HepG2 (cell line): Measurements from ENCODE around the gene LYZ. TPM values are rescaled to one million over a fixed set of nuclear protein-coding genes. Genes with fewer than 3 reads are reported as not detected.

Source experiments
- ARID2 ChIP-seq: sonication (generic); formaldehyde crosslinking; IDR thresholded peaks from 2 replicates; pipeline ENCODE4 v1.8.1; 2022; ENCODE audit warnings: mild to moderate bottlenecking, missing genetic modification reagents, borderline replicate concordance
- EZH2 ChIP-seq: conservative IDR thresholded peaks from 2 replicates; pipeline ENCODE4 v1.6.1; 2012; ENCODE audit warnings: mild to moderate bottlenecking, low read depth, low read length, moderate library complexity
- FOXJ3 ChIP-seq: sonication (generic); formaldehyde crosslinking; IDR thresholded peaks from 2 replicates; pipeline ENCODE4 v1.4.0; 2020; ENCODE audit warnings: missing genetic modification reagents, mild to moderate bottlenecking, borderline replicate concordance
- GPN1 ChIP-seq: sonication (generic); formaldehyde crosslinking; IDR thresholded peaks from 2 replicates; pipeline ENCODE4 v1.5.1; 2020; ENCODE audit warnings: missing genetic modification reagents, borderline replicate concordance
- KAT7 ChIP-seq: IDR thresholded peaks from 2 replicates; pipeline ENCODE4 v1.6.1; 2018; ENCODE audit warnings: borderline replicate concordance, missing compliant biosample characterization
- KDM1A ChIP-seq: IDR thresholded peaks from 2 replicates; pipeline ENCODE4 v1.6.1; 2016; ENCODE audit warnings: missing compliant biosample characterization
- MAF1 ChIP-seq: sonication (generic); formaldehyde crosslinking; IDR thresholded peaks from 2 replicates; pipeline ENCODE4 v1.5.0; 2020; ENCODE audit warnings: missing genetic modification reagents, borderline replicate concordance
- PAX8 ChIP-seq: sonication (generic); formaldehyde crosslinking; IDR thresholded peaks from 2 replicates; pipeline ENCODE4 v1.8.0; 2022; ENCODE audit warnings: mild to moderate bottlenecking, missing genetic modification reagents, borderline replicate concordance
- RBFOX2 ChIP-seq: fragments of 200-400 bp; formaldehyde crosslinking; IDR thresholded peaks from 2 replicates; pipeline ENCODE4 v1.6.1; 2017; ENCODE audit warnings: low read depth, mild to moderate bottlenecking, low read length
- RNF2 ChIP-seq: fragments of 450-650 bp; conservative IDR thresholded peaks from 2 replicates; pipeline ENCODE4 v1.6.1; 2016; ENCODE audit warnings: low read depth
- SSRP1 ChIP-seq: IDR thresholded peaks from 2 replicates; pipeline ENCODE4 v1.6.1; 2016; ENCODE audit warnings: control low read depth
- ZFP62 ChIP-seq: sonication (generic); formaldehyde crosslinking; IDR thresholded peaks from 2 replicates; pipeline ENCODE4 v1.4.0; 2020; ENCODE audit warnings: missing genetic modification reagents
- ZNF326 ChIP-seq: sonication (generic); formaldehyde crosslinking; IDR thresholded peaks from 2 replicates; pipeline ENCODE4 v1.4.0; 2020; ENCODE audit warnings: missing genetic modification reagents, borderline replicate concordance
- polyA plus RNA-seq, 8 experiments: library from polyadenylated mRNA; depleted of rRNA in 3 of 8; stranded (reverse) in 7 of 8; unstranded in 1 of 8; fragments of >200 nt; fragmentation: Illumina TruSeq in 4 of 8; extraction: Trizol in 4 of 8; gene quantifications; 2 replicates each; pipeline versions ENCODE4 v1.2.1 to v1.2.3, GENCODE V29; 2011 to 2016; ENCODE audit warnings: low read depth in 4 of 8, missing spikeins in 1 of 8, mixed read lengths in 1 of 8; ENCODE audit not compliant: insufficient read depth in 1 of 8
- total RNA-seq, 5 experiments: library from RNA; depleted of rRNA; stranded (reverse); fragments of >200 nt; fragmentation: Illumina TruSeq; extraction: Trizol; gene quantifications; 2 replicates each; pipeline ENCODE4 v1.2.3, GENCODE V29; 2016; ENCODE audit warnings: low read depth in 1 of 5
- TF ChIP-seq, protein P1 (sequence below): sonication (generic); formaldehyde crosslinking; IDR thresholded peaks from 2 replicates; pipeline ENCODE4 v1.5.1; 2020; ENCODE audit warnings: mild to moderate bottlenecking, moderate library complexity, missing genetic modification reagents
- TF ChIP-seq, protein P2 (sequence below): IDR thresholded peaks from 2 replicates; pipeline ENCODE4 v1.6.1; 2016; ENCODE audit warnings: control low read depth
- TF ChIP-seq, protein P3 (sequence below): sonication (generic); formaldehyde crosslinking; IDR thresholded peaks from 2 replicates; pipeline ENCODE4 v1.8.0; 2022; ENCODE audit warnings: low read depth, missing genetic modification reagents
- TF ChIP-seq, protein P4 (sequence below): conservative IDR thresholded peaks from 2 replicates; pipeline ENCODE4 v1.6.1; 2018; ENCODE audit warnings: missing genetic modification reagents
- TF ChIP-seq, protein P5 (sequence below): sonication (generic); formaldehyde crosslinking; IDR thresholded peaks from 2 replicates; pipeline ENCODE4 v1.4.0; 2020; ENCODE audit warnings: missing genetic modification reagents

Gene LYZ
- total and polyA plus RNA-seq, 2 of the 13 experiments (the other 11 are each of a cell fraction or from before 2014, with no cell fraction given), result 1,788 to 2,054 TPM

DNA sequence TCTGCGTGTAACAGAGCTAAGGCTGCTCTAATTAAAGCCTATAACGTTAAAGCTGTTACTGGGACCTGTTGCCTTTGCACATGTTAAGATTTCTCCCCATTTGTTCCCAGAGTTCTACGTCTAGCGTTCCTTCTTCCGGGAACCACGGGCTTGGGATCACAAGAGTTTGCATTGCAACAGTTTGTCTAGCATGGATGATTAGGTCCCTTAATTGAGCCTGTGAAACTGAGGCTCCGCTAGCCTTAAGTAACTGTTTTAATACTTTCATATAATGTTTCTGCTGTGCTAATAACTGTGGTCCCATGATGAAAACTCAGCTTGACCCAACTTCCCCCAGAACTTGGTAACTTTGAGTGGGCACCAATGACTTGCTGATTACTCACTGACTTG lies 16.7 kb upstream of the LYZ start (continued):
- TF ChIP-seq, protein P1, sequence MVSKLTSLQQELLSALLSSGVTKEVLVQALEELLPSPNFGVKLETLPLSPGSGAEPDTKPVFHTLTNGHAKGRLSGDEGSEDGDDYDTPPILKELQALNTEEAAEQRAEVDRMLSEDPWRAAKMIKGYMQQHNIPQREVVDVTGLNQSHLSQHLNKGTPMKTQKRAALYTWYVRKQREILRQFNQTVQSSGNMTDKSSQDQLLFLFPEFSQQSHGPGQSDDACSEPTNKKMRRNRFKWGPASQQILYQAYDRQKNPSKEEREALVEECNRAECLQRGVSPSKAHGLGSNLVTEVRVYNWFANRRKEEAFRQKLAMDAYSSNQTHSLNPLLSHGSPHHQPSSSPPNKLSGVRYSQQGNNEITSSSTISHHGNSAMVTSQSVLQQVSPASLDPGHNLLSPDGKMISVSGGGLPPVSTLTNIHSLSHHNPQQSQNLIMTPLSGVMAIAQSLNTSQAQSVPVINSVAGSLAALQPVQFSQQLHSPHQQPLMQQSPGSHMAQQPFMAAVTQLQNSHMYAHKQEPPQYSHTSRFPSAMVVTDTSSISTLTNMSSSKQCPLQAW (CRISPR knock-in tag), result no peak
- TF ChIP-seq, protein P2, sequence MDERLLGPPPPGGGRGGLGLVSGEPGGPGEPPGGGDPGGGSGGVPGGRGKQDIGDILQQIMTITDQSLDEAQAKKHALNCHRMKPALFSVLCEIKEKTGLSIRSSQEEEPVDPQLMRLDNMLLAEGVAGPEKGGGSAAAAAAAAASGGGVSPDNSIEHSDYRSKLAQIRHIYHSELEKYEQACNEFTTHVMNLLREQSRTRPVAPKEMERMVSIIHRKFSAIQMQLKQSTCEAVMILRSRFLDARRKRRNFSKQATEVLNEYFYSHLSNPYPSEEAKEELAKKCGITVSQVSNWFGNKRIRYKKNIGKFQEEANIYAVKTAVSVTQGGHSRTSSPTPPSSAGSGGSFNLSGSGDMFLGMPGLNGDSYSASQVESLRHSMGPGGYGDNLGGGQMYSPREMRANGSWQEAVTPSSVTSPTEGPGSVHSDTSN (CRISPR knock-in tag), result no peak
- TF ChIP-seq PAX8 (no peak), KDM1A (no peak), ZNF326 (CRISPR knock-in tag) (no peak), GPN1 (CRISPR knock-in tag) (no peak), MAF1 (CRISPR knock-in tag) (0 out of 2 replicates have a peak, but pooled peaks have one; percentile 23), RBFOX2 (peak; percentile 78), KAT7 (peak; percentile 60; the same call in 1 of the 2 replicates), SSRP1 (CRISPR knock-in tag) (0 out of 2 replicates have a peak, but pooled peaks have one; percentile 43), FOXJ3 (CRISPR knock-in tag) (no peak), RNF2 (no peak), ZFP62 (CRISPR knock-in tag) (no peak), EZH2 (no peak), ARID2 (CRISPR knock-in tag) (no peak; the same call in 1 of the 2 replicates)
- TF ChIP-seq, protein P3, sequence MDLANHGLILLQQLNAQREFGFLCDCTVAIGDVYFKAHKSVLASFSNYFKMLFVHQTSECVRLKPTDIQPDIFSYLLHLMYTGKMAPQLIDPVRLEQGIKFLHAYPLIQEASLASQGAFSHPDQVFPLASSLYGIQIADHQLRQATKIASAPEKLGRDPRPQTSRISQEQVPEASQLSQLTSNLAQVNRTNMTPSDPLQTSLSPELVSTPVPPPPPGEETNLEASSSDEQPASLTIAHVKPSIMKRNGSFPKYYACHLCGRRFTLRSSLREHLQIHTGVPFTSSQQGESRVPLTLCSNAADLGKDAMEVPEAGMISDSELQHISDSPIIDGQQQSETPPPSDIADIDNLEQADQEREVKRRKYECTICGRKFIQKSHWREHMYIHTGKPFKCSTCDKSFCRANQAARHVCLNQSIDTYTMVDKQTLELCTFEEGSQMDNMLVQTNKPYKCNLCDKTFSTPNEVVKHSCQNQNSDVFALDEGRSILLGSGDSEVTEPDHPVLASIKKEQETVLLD (CRISPR knock-in tag), result no peak
- TF ChIP-seq, protein P4, sequence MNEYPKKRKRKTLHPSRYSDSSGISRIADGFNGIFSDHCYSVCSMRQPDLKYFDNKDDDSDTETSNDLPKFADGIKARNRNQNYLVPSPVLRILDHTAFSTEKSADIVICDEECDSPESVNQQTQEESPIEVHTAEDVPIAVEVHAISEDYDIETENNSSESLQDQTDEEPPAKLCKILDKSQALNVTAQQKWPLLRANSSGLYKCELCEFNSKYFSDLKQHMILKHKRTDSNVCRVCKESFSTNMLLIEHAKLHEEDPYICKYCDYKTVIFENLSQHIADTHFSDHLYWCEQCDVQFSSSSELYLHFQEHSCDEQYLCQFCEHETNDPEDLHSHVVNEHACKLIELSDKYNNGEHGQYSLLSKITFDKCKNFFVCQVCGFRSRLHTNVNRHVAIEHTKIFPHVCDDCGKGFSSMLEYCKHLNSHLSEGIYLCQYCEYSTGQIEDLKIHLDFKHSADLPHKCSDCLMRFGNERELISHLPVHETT, result no peak
- TF ChIP-seq, protein P5, sequence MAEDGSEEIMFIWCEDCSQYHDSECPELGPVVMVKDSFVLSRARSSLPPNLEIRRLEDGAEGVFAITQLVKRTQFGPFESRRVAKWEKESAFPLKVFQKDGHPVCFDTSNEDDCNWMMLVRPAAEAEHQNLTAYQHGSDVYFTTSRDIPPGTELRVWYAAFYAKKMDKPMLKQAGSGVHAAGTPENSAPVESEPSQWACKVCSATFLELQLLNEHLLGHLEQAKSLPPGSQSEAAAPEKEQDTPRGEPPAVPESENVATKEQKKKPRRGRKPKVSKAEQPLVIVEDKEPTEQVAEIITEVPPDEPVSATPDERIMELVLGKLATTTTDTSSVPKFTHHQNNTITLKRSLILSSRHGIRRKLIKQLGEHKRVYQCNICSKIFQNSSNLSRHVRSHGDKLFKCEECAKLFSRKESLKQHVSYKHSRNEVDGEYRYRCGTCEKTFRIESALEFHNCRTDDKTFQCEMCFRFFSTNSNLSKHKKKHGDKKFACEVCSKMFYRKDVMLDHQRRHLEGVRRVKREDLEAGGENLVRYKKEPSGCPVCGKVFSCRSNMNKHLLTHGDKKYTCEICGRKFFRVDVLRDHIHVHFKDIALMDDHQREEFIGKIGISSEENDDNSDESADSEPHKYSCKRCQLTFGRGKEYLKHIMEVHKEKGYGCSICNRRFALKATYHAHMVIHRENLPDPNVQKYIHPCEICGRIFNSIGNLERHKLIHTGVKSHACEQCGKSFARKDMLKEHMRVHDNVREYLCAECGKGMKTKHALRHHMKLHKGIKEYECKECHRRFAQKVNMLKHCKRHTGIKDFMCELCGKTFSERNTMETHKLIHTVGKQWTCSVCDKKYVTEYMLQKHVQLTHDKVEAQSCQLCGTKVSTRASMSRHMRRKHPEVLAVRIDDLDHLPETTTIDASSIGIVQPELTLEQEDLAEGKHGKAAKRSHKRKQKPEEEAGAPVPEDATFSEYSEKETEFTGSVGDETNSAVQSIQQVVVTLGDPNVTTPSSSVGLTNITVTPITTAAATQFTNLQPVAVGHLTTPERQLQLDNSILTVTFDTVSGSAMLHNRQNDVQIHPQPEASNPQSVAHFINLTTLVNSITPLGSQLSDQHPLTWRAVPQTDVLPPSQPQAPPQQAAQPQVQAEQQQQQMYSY (CRISPR knock-in tag), result 0 out of 2 replicates have a peak, but pooled peaks have one; percentile 10
